Cardiac muscle cell (in vitro differentiated cells and primary cell): Measurements from ENCODE around the gene FA2H. TPM values are rescaled to one million over a fixed set of nuclear protein-coding genes. Genes with fewer than 3 reads are reported as not detected.

ENCODE experiments used
- DNase-seq, 2 donors: peaks; one replicate each; pipeline versions ENCODE4 v3.0.0 to v3.0.0-alpha.2; 2010 to 2017; ENCODE audit warnings: low read depth in 1 of 2, low spot score in 1 of 2
- H3K27ac ChIP-seq: fragments of 200-600 bp; sonication (generic); 2 replicates; pipeline ENCODE4 v1.5.1; 2016
- H3K27me3 ChIP-seq: fragments of 200-600 bp; sonication (generic); 2 replicates; pipeline ENCODE4 v1.6.0; 2016; ENCODE audit warnings: control low read depth
- H3K36me3 ChIP-seq: fragments of 200-600 bp; sonication (generic); 2 replicates; pipeline ENCODE4 v1.5.1; 2016; ENCODE audit warnings: control low read depth
- H3K4me1 ChIP-seq: fragments of 200-600 bp; sonication (generic); 2 replicates; pipeline ENCODE4 v1.8.1; 2017; ENCODE audit warnings: low read depth, mild to moderate bottlenecking, mixed run types
- H3K4me3 ChIP-seq: fragments of 200-600 bp; sonication (generic); 2 replicates; pipeline ENCODE4 v1.5.1; 2016; ENCODE audit warnings: mild to moderate bottlenecking
- H3K9me3 ChIP-seq: fragments of 200-600 bp; sonication (generic); 2 replicates; pipeline ENCODE4 v1.5.1; 2017; ENCODE audit warnings: low read depth, mild to moderate bottlenecking, control low read depth
- polyA plus RNA-seq: library from polyadenylated mRNA; unstranded; fragments of >200 nt; fragmentation: Nextera tagmentation; extraction: Ambion mirVana; gene quantifications from 2 replicates; pipeline ENCODE4 v1.2.1, GENCODE V29; 2016
- total RNA-seq: library from RNA; depleted of rRNA; stranded (reverse); fragments of >200 nt; gene quantifications from 2 replicates; pipeline ENCODE4 v1.2.3, GENCODE V29; 2016
- TF ChIP-seq, protein P1 (sequence below): IDR thresholded peaks from 2 replicates; pipeline ENCODE4 v1.5.1; 2012; ENCODE audit warnings: low read depth, mild to moderate bottlenecking, low read length

Gene FA2H
- total and polyA plus RNA-seq, 2 experiments from 2014 or later, result 0.15 to 0.82 TPM

GRCh38 chr16:74691093-74691855 lies 83.3 kb downstream of the FA2H start:
- Histone ChIP-seq H3K27ac (no peak overlapping the region), H3K4me1 (peaks cover 2% of the 10 kb centered on the region), H3K36me3 (no peaks in the 10 kb centered on the region), H3K9me3 (no peaks in the 10 kb centered on the region), H3K27me3 (no peaks in the 10 kb centered on the region), H3K4me3 (no peak overlapping the region)
- peak in 1 of 2 donors; percentile 57 for DNase-seq
- TF ChIP-seq, protein P1, sequence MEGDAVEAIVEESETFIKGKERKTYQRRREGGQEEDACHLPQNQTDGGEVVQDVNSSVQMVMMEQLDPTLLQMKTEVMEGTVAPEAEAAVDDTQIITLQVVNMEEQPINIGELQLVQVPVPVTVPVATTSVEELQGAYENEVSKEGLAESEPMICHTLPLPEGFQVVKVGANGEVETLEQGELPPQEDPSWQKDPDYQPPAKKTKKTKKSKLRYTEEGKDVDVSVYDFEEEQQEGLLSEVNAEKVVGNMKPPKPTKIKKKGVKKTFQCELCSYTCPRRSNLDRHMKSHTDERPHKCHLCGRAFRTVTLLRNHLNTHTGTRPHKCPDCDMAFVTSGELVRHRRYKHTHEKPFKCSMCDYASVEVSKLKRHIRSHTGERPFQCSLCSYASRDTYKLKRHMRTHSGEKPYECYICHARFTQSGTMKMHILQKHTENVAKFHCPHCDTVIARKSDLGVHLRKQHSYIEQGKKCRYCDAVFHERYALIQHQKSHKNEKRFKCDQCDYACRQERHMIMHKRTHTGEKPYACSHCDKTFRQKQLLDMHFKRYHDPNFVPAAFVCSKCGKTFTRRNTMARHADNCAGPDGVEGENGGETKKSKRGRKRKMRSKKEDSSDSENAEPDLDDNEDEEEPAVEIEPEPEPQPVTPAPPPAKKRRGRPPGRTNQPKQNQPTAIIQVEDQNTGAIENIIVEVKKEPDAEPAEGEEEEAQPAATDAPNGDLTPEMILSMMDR, result no peak

GRCh38 chr16:74682556-74682955 lies 92.1 kb downstream of the FA2H start:
- no peak overlapping the region for H3K4me3 ChIP-seq
- H3K36me3 ChIP-seq, result no peaks in the 10 kb centered on the region
- H3K27me3 ChIP-seq, result no peaks in the 10 kb centered on the region
- H3K9me3 ChIP-seq, result no peaks in the 10 kb centered on the region
- TF ChIP-seq, protein P1, result no peak
- no peak for DNase-seq
- no peaks in the 10 kb centered on the region for H3K4me1 ChIP-seq
- no peak overlapping the region for H3K27ac ChIP-seq

- Histone ChIP-seq H3K4me3 (no peak overlapping the region), H3K27ac (no peak overlapping the region), H3K36me3 (no peaks in the 10 kb centered on the region), H3K9me3 (no peaks in the 10 kb centered on the region), H3K27me3 (peaks cover under 1% of the 10 kb centered on the region), H3K4me1 (no peaks in the 10 kb centered on the region)
- no peak for DNase-seq
- TF ChIP-seq, protein P1, result no peak
Observed at GRCh38 chr16:74680681-74681080, 93.9 kb downstream of the FA2H start.

- H3K4me1 ChIP-seq, result no peaks in the 10 kb centered on the region
- H3K9me3 ChIP-seq, result no peaks in the 10 kb centered on the region
- H3K27ac ChIP-seq, result no peak overlapping the region
- no peaks in the 10 kb centered on the region for H3K36me3 ChIP-seq
- TF ChIP-seq, protein P1, result no peak
- H3K4me3 ChIP-seq, result no peak overlapping the region
- peaks cover 3% of the 10 kb centered on the region for H3K27me3 ChIP-seq
- peak in 1 of 2 donors; percentile 25 for DNase-seq
Observed at GRCh38 chr16:74679983-74680382, 94.6 kb downstream of the FA2H start.

GRCh38 chr16:74677868-74678267 lies 96.8 kb downstream of the FA2H start:
- Histone ChIP-seq H3K27me3 (peaks cover 3% of the 10 kb centered on the region), H3K36me3 (no peaks in the 10 kb centered on the region), H3K27ac (no peak overlapping the region), H3K4me1 (no peaks in the 10 kb centered on the region), H3K4me3 (no peak overlapping the region), H3K9me3 (no peaks in the 10 kb centered on the region)
- TF ChIP-seq, protein P1, result no peak
- no peak for DNase-seq
